HG02798 (cell line): ENCODE results near the gene PHLDB1.

Source experiments
- ATAC-seq: cut with Tn5 transposase; IDR thresholded peaks from one replicate; pipeline ENCODE4 v1.9.1; 2021; ENCODE audit warnings: mild to moderate bottlenecking; ENCODE audit not compliant: unreplicated experiment, poor library complexity

Gene PHLDB1

DNA sequence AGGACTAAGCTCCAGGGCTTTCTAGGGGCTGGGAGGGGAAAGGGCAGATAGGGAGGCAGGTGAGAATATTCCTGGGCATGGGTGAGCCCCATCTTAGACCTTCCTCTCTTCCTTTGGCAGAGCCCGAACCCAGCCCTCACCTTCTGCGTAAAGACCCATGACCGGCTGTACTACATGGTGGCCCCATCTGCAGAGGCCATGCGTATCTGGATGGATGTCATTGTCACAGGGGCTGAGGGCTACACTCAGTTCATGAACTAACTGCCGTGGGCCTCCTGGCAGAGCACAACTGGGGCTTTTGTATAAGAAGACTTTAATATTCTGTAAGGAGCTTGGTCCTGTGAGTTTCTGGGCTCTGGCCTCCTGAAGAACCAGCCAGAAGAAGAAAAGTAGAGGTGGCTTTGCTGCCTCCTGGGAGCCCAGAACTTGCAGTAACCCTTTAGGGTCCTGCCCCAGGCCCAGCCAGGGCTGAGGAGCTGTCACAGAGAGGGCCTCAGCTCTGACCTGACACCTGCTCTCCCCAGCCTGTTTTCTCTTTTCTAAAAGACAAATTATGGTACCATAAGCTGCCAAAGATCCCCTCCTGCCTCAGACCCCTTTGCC is 49.2 kb downstream of the PHLDB1 start:
- no peak for ATAC-seq

DNA sequence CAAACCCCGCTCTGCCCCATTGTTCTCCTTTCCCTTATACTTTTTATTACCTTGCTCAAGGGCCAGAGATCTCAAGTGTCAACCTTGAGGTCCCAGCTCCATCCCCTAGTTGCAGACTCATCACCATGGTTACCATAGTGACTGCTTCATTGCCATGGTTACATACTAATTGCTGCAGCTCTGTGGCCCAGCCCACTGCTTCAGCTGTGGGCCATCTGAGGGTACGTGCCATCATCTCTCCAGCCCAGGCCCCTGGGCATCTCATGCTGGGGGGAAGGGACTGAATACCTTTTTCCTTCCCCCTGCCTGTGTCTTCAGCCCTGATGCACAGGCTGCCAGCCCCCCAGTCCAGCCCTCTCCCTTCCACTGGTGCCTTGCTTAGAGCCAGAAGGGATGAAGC is 49.8 kb downstream of the PHLDB1 start:
- ATAC-seq, result no peak

DNA sequence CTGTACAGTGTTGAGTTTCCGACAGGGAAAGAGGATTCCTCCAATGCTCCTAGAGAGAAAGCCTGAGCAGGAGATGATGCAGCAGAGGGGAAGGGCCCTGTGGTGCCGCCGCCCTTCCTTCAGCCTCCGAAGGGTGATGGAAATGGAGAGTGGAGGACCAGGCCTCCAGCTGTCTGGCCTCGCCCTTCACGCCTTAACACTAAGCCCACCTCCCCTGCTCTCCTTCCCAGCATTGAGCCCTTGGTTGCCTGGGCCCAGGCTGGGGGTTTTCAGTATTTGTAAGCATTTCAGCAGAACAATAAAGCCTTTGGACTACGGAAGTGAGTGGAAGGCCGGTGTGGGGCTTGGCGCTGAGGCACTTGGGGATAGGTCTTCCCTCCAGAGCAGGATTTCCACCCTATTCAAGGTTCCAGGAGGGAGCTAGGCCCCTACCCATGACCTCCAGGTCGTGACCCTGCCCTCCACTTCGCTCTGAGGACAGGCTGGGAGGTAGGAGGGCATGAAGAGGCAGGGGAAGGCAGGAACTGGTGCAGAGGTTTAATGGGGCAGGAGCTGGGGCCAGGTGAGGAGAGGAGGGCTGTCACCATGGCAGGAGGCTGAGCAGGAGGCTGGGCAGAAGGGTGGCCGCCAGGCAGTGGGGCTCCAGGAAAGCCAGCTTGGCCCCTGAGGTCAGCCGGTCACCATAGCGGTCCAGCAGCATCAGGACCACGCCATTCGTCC is 50.5 kb downstream of the PHLDB1 start:
- no peak for ATAC-seq

DNA sequence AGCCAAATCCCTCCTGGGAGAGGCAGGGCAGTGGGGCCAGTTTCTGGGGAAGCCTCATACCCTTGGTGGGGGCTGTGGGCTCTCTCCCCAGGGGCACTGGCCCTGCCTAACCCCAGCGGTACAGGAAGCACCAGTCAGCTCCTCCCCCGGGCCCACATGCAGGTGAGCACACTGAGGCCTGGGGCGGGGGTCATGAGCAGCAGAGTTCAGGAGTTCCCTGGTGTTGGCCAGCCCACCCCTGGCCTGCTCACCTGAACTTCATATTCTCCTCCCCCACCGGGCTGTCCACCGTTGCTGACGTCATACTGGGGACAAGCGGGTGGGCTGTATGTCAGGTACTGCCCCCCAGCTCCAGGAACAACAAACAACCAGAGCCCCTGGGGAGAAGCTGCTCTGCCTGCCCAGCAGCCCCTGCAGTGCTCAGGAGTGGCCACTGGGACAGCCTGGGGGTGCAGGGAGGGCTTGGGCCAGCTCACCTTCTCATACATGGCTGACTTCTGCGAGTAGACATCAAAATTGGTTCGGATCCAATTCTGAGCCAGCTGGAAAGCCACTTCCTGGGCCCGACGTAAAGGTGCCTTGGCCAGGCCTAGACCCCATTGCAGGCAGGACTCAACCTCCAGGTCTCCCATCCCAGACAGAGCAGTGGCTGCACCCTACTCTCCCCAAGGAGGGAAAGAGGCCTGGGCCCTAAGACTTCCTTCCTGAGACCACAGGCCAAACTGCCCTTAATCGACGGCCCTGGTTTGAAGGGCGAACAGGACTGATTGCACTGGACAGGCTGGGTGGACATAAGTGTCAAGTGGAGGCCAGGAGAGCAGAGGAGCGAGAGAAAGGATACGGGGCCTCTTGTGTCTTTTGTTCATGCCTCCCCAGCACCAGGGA is 51.3 kb downstream of the PHLDB1 start:
- ATAC-seq, result no peak

DNA sequence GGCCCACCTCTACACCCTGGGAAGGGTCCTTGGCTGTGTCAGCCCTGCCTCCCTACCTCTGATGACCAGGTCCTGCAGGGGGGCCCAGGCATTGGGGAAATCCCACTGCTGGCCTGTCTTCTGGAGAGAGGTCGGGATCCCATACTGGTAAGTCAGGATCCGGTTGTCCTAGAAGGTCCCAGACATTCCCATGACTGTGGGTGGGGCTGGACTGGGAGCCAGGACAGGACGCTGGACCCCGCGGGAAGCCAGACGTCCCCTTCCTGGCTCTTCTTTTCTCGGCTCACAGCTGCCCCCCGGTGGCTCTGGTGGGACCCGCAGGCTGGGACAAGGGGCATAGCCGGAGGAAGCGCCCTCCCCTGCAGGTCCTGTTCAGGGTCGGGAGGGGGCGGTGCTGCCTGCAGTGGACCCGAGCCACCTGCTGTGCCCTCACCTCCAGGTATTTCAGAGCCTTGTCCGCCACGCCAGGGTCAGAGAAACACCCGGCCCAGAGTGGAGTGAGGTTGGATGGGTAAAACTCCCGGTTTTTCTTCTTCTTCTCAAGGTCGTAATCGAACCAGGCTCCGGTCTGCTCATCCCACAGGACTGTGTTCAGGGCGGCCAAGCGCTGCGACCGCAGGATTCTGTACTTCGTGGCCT is 52.0 kb downstream of the PHLDB1 start:
- ATAC-seq, result peak; percentile 75

DNA sequence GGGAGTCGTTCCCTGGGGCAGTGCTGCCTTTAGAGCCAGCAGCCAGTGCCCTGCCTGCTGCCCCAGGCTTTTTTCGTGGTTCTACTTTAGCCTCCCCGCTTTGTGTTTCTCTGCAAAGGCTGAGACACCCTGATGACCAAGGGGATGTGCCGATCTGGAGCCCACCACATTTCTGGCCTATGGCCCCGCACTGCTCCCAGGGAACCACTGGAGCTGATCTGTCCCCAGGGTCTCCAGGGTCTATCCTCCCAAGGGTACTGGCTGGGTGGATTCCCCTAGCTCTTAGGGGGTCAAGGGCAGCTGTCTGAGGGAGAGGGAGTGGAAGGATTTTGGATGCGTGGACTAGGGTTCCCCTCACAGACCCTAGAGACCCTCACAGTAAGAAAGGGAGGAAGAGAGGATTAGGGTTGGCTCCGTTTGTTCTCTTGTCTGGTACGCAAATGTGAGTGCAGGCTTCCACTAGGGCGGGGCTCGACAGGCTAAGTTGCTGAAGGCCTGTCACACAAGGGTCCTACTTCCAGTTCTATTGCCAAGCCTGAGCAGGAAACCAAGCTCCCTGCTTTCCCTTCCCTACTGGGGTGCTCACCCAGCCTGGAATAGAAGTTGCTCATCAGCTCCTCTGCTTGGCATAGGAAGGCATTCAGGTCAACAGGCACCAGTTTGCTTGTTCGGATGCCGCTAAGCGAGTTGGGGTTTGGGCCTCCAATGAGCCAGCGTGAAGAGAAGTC is 52.7 kb downstream of the PHLDB1 start:
- no peak for ATAC-seq

DNA sequence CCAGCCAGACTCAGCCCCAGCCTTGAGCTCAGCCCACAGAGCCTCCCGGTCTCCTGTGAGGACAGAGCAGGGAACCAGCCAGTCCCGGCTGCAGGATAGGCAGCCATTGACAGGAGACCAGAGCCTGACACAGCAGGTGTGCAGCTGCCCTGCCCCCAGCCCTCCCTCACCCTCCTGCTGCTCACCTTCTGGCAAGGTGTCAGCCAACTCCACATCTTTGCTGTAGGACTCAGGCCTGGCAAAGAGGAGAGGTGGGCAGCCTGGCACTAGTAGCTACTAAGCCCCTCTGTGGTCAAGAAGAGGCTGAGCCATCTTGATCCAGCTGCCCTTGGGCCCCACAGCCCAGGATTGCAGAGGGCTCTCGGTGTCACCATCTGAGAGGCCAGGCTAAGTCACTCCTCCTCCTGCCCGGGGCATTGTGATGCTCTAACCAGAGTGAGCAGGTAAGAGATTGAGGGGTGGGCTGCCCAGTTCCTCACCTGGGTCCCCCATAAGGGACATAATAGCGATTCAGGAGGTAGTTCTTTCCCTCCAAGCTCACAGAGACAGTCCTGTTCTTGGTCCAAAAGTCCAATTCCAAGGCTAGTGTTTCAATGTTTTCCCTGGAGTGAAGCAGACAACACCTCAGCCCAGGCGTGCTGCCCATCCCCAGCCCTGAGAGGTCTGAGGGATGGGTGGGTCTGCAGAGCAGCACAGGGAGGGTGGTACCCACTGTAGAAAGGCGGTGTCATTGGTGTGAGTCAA is 53.4 kb downstream of the PHLDB1 start:
- ATAC-seq, result no peak

DNA sequence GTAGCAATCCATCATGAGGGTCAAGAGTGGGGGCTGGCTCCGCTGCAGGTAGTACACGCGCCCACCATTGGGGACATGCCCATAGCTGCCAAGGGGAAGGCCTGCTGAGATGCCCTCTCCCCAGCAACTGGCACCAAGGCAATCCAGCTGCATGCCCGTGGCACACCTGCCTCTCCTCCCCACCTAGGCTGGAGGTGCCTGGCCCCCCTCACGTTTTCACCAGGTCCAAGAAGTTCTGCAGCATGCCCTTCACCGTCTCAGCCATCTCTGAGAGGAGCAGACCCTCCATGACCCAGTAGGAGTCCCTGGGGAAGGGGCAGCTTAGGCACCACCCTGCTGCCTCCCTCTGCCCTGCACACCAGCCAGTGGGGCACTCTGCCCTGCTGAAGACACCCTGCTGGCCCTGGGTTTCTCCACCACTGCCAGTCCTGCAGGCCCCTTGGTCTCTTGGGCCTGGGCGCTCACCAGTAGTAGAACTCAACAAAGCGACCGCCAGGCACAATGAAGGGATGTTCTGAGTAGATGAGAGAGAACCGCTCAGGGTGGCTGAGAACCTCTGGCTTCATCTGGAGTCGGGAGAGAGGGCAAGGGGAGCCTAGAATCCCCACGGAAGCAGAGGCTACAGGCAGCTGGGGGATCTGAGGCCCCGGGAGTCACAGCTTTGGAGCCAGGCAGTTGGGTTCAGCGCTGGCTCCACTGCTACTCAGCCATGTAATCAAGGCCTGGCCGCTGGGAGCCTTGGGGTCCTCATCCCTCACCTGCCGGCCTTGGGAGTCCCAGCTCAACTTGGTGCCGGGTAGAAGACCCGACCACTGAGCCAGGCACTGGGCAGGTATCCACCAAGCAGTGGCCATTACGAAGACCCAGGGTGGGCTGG is 54.2 kb downstream of the PHLDB1 start:
- no peak for ATAC-seq

DNA sequence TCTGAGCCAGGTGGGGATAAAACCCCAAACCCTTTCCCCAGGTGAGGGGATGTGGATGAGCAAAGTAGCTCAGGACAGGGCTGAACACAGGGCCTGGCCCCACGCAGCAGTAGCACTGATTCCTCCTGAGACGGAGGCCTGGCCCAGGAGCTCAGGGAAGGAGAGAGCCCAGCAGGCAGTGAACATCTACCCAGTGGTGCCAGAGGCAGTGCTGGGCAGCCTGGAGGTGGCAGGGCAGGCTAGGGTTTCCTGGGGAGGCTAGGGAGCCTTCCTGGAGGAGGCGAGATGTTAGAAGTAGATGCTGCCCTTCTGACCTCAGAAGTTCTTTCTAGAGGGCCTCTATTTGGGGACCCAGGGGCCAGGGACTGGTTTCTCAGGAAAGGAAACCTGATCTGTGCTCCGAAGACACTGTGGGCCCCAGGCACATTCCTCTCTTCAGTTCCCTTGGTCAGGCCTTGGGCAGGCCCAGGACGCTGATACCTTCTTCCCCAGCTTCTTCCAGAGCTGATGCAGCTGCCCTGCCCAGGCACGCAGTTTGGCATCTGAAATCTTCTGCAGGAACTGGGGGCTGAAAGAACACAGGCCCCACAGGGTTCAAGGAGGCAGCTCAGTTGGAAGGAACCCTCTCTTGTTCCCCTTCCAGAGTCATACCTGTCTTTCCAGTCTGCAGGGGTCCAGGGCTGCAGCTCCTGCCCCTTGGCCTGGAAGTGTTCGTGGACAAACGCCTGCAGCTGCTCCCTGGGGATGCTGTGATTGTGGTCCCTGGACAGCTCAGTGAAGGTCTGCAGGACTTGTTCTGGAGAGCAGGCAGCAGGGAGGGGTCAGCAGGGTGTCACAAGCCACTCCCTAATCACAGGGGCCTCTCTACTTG is 55.2 kb downstream of the PHLDB1 start:
- no peak for ATAC-seq

DNA sequence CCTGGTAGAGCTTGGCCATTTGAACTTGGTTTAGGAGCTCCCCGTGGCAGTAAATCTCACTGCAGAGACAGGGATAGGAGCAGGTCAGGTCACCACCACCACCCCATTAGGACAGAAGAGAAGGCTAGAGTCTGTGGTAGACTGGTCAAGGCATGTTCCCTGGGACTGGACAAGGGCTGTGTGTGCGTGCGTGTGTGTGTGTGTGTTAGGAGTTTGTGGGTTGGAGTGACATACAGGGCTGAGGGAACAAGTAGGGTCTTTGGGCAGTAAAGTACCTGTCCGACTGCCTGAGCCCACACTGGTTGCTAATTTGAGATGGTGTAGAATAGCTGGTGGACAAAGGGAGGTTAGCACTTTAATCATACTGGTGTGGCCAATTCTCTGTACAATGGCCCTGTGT is 56.0 kb downstream of the PHLDB1 start:
- ATAC-seq, result no peak

DNA sequence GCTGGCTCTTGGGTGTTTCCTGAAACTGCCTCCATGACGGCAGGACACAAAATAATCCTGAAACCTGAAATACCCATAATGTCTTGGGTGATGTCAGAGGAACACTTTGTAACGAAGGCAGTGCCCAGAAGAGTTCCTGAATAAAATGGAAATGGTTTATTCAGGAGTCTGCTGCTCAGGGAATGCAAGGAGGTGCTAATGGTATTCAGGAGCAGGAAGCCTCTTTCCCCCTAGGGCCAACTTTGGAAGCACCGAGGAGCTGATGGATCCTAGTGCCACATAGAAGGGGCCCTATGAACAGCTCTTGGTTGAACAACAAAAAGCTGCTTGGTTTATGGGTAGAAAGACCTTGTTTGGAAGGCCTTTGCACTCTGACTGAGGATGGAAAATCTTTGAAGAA is 56.5 kb downstream of the PHLDB1 start:
- no peak for ATAC-seq

DNA sequence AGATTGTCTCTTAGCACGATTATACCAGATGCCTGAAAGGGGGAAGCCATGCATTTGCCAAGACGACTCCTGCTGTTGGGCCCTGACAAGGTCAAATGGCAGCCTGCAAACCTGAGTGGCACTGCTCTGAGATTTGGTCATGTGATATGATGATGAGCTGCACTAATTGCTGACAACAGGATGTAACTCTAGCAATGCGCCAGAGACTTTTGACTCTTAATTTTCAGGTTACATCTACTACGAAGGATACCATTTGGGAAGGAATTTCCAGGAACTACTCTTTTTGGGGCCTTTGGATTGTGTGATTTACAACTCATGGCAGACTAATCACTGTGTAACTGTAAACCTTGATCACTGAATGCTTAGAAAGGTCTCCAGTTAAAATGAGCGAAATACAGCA is 59.0 kb downstream of the PHLDB1 start:
- ATAC-seq, result no peak

DNA sequence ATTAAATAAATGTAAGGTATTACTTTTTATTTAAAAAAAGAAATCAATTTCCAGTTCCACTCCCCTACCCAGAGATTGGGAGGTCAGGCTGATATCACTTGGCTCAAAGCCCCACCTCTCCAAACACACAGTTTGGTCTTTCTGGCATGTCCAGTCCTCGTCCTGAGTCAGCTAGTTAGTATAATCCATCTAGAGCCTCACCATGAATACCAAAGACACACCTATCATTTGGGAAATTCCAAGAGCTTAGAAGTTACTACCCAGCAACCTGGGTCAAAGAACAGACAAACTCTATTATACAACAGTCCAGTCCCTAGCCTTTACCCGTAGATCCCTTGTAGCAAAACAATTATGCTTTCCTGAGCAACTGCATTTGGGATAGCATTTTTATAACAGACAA is 62.6 kb downstream of the PHLDB1 start:
- no peak for ATAC-seq

DNA sequence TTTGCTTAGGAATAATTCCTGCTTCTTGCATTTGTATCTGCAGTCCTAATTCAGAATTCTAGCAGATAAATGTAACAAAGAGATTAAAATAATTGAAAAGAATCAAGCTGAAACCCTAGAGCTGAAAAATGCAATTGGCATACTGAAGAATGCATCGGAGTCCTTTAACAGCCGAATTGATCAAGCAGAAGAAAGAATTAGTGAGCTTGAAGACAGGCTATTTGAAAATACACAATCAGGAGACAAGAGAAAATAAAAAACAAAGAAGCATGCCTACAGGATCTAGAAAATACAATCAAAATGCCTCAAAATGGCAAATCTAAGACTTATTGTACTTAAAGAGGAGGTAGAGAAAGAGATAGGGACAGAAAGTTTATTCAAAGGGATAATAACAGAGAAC is 63.8 kb downstream of the PHLDB1 start:
- ATAC-seq, result no peak

DNA sequence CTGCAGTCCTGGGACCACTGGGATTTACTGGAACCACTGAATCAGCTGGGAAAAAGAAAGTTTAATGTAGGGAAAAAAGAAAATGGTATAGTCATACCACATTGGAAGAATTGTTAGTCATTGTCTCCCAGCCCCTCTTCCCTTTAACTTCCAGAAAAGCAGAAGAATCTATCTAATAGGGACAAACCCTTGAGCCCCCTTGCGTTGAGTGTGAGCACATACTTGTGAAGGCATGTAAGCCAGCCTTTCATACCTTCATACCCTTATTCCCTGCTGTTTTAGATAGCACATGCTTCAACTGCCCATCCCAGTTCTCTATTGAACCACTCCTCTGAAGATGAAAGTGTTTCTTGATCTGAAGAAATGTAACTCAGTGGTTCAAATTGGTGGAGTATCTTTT is 65.4 kb downstream of the PHLDB1 start:
- ATAC-seq, result no peak

DNA sequence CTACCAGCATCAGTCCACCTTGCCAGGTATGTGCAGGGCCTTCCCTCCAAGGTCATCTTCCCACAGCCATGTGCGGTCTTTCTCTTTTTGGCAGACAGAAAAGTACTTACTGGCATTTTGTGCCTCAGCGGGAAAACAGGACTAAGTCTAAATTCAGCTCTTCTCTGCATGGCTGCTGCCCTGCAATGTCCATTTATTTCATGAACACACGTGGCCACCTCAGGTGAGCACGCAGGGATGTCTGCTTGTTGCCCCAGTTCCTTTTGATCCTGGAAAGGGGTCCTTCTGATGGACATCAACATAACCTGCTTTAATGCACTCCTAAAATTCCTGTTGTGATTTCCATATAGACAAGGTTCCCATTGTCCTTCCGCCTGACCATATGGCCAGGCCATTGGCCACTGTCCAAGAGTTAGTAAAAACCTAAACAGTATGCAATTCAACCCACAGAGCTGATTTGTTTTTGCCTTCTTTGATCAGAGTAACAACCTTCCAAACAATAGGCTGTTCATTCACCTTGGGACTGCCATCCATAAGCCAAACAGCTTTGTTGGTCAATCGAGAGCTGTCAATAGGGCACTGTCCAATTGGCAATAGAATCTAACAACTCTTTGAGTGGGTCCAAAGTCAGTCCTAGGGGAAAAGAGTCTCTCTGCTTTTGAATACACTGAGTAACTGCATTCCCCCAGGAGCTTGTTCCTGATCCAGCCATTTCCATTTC is 66.1 kb downstream of the PHLDB1 start:
- no peak for ATAC-seq

DNA sequence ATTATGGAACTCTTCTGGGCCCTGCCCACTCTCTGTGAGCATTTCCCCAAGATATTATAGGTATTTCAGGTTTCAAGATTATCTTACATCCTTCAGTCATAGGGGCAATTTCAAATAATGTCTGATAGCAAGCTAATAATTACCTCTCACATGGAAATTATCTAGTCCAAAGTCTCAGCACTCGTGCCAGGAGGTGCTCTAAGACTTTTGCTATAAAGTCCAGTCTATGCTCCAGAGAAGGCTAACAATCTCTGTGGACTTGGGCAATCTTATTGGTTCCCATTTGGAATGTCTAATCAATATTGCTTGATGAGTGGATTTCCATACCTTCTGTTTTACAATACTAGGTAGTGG is 66.6 kb downstream of the PHLDB1 start:
- no peak for ATAC-seq
